ENCODE data around the gene ADARB1.

Gene ADARB1

DNA sequence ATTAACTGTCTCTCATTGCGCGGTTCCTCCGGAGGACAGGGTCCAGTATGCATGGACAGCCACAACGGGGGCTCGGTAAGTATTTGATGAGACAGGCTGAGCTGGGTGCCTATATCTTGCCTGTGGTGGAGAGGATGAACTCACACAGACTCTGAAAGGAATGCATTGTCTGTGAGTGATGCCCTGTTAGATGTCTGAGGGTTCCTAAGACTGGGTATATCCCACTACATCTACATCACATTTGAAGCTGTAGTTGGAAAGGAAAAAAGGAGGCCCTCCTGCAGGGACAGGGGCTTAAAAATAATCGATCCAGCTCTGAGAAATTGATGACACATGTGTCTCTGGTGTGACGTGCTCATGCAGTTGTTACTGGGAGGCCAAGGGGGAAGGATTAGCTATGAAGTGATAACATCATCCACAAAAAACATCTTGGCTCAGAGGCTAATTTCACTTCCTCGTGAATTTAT is 1.9 kb downstream of the ADARB1 start:
- peak in 1 of 2 experiments; percentile 44 for DNase-seq

DNA sequence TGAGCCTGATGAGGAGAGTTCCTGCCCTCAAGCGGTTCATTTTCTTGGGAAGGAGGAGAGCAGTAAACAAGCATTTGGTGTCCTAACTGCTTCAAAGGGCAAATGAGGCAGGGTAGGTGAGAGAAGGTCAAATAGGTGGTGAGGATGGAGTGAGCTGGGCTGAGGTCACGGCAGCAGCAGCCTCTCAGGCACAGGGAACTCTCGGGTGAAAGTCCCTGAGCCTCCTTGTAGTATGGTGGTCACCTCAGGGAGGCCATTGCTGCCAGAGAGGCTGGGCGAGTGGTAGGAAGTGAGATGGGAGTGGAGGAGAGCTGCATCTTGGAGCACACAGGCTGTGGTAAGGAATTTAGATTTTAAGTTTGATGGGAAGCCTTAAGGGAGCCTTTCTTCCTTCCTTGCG is 4.0 kb downstream of the ADARB1 start:
- no peak for DNase-seq

DNA sequence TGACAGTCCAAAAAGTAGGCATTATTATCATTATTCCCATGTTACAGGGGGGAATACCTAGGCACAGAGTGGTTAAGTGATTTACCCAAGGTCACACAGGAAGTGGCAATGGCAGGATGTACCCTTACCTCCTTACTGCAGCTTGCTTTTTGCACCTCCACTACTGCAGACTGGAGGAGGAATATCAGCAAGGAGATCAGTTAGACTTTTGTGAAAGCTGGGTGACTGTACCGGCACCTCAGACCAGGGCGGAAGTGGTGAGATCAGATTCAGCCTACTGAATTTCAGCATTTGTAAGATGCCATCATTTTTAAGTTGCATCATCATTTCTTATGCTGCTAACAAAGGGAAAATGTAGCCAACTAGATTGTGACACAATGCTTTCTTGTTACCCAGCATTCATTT is 4.5 kb downstream of the ADARB1 start:
- DNase-seq: peak; percentile 70 to 76

DNA sequence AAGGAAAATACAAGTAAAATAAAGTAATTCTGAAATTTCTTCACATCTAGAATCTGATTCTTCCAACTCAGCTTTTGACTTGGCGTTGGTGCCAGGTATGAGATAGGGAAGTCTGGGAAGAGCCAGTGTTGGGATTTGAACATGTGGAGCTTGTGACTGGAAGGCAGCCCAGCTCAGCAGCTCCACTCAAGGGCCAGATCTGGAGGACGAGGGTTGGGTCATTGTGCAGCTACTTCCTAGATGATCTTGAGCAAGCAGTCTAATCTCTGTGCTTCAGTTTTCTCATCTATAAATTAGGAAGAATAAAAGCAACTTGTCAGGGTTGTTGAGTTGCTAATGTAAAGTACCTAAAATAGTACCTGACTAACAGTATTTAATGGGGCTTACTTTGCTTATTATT is 5.0 kb downstream of the ADARB1 start:
- DNase-seq: no peak

DNA sequence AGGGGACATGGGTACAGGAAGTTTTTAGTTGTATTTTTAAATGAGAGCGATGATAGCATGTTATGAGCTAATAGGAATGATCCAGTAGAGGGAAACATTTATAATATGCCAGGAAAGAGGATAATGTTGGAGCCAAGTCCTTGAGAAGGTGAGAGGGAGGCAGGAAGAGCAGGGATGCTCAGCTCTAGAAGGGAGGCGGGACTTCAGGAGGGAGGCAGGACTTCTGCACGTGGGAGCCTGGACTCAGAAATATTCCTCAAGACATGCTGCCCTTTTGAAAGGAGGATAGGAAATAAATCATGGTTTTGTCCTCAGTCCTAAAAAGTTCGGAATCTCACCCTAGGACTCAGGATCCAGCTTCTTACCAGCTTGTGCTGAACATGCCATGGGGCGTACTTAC is 5.9 kb downstream of the ADARB1 start:
- no peak for DNase-seq

DNA sequence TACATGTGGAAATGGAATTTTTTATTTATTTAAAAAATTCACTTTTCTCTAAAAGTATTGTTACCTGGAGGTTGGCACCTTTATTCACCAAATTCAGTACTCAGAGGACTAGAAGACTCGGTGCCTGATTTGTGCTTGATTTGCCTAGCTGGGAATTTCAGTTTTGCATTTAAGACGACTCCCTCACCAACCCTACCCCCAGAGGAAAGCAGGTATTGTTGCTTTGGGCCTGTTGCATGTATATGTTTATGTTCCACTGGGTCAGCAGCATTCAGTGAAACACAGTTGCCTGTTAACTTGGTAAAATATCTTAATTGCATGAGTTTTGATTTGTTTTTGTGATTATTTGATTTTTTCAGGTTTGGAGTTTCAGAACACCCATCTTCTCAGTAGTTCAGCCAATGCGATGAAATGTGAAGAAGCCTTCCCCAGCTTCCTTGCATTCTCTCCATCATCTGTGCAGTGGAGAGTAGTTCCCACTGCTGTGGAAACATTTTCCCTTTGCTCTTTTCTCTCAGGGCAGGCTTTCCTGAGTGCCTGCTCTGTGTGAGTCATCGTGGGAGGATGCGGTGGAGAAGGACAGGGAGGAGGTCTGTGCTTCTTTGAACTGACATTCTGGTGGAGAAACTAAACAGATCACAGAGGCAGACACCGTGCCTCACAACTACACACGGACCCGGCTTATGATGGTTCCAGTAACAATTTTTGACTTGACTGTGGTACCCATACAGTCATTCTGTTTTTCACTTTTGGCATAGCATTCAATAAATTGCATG is 6.4 kb downstream of the ADARB1 start:
- DNase-seq: peak; percentile 53 to 58

DNA sequence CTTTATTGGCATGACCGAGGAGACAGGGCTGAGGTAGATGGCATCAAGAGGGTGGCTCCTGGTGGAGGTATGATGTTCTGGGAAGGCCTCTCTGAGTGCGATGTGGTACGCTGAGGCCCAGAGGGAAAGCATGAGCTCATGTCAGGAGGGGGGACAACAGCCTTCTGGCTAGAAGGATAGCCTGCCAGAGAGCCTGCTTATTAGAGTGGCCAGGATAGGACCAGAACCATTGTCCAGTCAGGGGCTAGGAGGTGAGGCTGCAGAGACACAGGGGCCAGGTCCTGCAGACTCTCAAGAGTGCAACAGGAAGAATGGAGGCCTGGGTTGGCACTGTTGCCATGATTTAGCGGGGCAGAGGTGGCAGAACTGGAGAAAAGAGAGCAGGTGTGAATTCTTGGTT is 7.3 kb downstream of the ADARB1 start:
- DNase-seq: no peak

DNA sequence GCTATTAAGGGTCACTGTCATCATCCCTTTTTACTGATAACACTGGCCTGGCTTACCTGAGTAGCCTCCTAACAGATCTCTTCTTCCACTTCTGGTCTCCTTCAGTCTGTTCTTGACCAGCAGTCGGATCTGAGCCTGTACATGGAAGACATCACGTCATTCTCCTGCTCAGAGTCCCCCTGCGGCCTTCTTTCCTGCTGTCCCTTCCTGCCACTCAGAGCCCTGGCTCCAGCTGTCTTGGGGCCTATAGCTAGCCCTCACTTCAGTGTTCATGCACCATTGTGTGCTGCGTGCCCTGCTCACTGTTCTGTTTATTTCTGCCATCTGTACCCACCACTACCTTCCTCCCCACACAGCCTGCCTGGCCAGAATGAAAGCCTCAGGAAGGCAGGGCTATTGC is 8.4 kb downstream of the ADARB1 start:
- peak in 1 of 2 experiments; percentile 8 for DNase-seq

DNA sequence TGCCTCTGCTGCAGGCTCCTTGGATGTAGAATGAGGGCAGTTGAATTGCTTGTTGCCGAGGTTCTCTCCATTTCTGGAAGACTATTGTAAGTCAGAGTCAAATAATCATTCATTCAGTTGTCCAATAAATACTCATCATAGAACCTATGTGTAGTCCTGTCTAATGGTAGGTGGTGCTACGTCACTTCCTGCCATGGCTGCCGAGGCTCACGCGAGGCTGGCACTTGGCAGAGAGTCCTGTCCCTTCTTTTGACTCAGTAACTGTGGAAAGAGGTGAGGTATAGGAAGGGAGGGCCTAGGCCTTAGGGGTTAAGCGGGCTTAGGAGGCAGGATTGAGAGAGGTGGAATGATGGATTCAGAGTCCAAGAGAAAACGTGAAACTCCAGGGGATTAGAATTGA is 9.7 kb downstream of the ADARB1 start:
- DNase-seq: peak in 1 of 2 experiments; percentile 37

DNA sequence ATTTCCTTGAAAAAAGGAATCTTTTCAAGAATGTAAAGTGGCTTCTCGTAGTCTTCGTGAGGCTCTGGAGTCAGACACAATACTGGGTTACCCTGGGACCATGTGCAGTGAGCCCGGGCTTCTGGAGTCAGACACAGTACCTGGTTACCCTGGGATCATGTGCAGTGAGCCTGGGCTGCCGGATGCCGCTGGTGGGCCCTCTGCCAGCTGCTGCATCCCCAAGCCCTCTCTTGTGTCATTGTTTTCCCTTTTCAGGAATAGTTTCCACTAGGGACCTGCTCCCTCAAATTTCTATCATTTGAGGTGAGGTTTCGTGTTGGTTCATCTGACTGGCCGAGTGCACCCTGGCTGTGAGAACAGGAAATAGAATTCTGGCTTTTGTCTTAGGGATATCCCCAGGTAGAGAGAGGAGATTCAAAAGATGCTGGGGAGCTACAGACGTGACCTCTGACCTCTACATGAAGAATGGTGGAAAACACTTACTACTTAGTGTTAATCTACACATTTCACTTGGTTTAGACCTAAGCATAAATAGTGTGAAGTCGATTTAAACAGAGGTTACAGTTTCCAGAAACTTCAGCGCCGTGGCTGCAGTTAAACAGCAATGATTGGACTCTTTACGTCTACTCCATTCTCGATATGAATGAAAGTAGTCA is 10.6 kb downstream of the ADARB1 start:
- DNase-seq: no peak

DNA sequence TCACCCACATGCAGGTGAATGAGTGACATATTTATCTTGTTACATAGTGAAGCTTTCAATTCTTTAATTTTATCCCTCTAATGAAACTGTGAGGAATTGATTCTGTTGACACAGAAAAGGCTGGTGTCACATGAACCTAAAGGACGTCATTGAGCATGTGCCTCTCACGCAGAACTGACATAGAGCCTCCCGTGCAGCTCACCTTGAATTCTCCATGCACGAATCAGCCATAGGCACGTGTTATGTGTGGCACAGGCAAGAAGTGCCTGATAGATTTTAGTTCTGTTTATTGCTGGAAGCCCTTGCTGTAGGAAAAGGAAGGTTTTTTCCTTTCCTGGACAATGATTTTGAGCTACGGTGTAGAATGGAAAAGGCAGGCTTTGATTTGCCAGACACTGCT is 11.3 kb downstream of the ADARB1 start:
- DNase-seq: no peak

DNA sequence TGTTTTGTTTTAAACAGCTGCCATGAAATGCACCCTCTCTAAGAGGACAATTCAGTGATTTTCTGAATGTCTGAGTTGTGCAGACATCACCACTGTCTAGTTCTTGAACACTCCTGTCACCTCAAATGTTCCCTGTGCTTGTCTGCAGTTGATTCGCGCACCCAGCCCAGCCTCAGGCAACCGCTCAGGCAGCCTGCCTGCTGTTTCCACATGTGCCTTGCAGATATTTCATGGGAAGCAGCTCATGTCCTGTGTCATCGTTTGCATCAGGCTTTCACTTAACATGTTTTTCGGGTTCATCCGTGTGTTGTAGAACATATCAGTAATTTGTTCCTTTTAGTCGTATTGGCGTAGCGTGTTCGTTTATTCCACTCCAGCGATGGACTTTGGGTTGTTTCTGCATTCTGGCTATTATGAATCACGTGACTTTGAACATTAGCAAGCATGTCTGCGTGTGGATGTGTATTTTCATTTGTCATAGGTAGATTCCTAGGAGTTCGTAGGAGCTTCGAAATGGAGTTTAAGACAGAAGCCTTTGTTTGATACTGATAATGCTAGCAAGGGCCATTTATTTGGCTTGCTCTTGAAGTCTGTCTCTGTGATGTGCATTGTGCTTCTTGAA is 12.1 kb downstream of the ADARB1 start:
- DNase-seq: no peak

DNA sequence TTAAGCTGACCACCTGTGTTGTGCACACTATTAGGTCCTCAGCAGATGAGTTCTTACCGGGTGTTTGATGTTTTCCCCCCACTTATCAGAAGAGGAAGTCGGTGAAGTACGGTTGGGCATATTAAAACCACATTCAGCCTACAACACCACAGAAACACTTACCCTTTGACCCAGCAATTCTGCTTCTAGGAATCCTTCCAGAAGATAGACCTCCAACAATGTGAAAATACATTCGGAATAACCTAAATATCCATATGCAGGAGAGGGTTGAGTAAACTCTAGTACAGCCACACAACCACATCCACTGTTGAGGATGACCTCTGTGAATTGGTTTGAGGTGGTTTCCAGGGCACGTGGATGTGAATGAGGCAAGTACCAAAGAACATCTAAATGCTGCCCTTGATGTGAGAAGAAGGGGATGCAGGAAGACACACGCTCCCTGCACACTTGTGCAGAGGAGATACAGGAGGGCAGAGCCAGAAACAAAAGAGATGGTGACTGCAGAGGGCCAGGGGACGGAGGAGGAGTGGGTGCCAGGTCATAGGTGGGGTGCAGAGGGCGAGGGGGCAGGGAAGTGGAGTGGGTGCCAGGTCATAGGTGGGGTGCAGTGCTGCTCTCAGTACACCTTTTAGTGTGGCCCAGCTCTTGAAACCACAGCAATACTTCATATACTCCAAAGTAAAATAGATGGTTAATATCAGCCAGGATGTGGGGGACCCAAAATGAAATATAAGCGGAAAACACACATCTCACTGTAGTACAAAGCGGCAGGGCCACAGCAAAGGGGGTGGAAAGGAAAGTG is 12.8 kb downstream of the ADARB1 start:
- DNase-seq: peak in 1 of 2 experiments; percentile 31

DNA sequence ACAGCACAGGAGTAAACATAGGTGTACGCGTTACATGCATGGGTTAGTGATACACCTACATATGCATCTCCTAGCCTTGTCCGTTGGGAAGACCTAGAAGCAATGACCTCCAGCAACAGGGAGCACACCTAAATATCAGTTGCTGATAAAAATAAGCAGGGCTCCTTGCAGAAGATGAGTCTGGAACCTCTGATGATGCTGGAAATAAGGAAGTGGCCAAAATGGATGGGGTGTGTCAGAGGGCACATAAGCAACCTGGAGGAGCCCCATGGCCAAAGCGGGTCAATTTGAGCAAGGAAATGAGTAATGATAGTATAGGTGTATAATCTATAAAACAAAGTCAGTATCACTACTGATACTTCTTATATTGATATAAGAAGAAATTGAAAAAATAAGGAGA is 13.7 kb downstream of the ADARB1 start:
- DNase-seq: no peak

DNA sequence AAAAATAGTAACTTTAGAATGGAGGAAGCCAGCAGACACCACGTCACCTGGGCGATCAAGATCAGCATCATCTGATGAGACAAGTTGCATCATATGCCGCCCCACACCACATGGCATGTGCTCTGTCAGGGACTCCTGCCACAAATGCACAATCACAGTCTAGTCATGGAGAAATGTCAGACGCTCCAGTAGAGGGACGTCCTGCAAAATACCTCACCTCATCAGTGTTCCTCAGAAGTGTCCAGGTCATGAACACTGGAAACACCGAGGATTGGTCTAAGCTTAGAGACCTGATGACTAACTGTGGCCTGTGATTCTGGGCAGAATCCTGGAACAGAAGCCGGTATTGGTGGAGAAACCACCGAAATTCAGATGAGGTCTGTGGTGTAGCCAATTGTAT is 14.3 kb downstream of the ADARB1 start:
- DNase-seq: peak in 1 of 2 experiments; percentile 41

DNA sequence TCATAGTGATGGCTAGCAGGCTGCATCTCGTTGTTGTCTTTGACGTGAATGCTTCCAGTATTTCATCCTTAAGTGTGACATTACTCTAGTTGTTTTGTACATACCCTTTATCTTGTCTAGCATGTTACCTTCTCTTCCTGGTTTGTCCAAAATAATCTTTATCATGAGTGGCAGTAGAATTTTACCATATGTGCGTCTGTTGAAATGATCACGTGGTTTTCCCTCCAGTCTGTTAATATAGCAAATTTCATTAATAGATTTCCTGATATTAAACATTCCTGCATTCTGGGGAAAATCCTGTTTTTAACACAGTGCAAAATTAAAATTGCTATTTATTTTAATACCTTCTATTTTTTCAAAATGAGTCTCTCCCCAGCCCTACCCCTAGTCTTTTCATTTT is 15.6 kb downstream of the ADARB1 start:
- DNase-seq: no peak

DNA sequence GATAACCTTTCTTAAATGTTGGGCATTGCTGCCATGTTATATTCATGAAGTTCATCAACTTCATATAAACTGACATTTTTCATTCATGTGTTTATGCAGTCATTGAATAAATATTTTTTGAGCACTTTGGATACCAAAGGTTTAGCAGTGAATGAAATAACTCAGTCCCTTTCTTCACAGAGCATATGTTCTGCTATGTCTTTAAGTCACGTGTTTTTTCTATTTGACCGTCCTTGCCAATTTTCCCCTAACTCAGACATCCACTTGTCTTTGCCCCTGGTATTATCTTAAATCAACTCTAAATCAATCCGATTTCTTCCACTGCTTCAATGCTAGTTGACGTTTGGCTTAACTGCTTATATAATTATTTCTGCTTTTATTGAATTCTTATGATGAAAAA is 16.6 kb downstream of the ADARB1 start:
- no peak for DNase-seq

DNA sequence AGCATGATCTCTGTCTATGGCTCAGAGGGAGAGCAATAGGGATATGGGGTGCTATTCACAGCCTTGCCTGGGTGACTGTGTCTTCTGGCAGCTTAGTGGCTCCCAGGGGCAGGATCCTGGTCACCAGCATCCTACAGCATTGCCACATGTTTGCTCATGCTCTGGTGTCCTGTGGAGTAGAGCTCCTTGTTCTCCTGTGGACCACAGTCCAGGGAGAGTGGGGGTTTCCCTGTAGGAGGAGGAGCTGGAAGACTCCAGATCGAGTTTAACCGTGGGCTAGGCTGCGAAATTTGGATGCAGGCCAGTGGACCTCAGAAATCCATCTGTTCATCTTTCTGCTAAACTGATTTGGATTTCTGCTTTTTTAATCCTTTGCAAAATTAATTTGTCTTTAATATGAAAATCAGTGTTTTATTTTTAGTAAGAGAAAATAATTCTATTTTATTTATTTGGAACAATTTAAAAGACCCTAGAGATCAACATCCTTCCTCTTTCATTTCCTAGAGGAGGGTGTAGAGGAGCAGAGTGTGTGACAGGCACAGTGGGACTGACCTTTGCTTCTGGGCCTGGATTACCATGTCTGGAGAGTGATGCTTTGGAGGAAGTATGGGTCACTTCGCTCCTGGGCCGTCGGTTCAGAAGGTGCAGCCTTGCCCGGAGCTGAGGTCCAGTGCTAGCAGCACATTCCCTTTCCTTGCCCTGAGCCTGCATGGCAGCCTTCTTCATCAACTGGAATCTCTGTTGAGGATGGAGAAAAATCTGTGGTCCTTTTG is 17.4 kb downstream of the ADARB1 start:
- no peak for DNase-seq

DNA sequence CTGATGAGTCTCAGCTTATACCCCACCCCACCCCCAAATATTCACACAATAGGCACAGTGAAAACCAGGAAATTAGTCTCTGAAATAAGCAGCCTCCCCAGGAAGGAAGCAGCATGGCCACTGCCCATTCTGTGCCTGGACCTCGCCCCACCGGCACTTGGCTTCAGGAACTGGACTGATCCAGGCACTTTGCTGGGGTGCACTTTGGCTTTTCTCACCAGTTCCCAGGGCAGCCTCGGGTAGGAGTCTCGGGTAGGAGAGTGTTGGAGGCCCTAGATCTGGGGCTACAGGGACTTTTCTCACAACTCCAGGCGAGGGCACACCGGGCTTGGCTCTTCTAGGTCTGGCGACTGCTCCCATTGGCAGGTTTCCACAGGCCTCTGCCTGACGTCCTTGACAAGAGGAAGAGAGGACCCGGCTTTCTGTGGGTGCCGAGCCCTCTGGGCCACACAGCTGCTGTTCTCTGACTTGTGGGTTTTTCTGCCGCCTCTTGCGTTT is 18.7 kb downstream of the ADARB1 start:
- no peak for DNase-seq

DNA sequence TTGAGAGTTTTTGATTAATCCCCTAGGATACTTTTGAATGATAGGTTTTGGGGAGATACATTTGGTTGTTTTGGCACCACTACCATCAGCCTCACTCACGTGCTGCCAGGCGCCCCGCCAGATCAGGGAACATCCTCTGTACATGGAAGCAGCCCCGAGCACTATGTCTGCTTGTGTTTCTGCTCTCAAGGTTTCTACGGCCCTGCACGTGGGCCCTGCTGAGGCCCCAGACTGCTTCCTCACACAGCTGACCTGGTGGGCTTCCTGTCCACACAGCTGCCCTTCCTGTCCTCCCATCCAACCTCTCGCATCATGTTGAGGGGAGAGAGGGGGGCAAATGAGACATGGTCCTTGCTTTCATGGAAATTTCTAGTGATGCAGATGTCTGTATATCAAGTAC is 20.0 kb downstream of the ADARB1 start:
- DNase-seq: no peak

DNA sequence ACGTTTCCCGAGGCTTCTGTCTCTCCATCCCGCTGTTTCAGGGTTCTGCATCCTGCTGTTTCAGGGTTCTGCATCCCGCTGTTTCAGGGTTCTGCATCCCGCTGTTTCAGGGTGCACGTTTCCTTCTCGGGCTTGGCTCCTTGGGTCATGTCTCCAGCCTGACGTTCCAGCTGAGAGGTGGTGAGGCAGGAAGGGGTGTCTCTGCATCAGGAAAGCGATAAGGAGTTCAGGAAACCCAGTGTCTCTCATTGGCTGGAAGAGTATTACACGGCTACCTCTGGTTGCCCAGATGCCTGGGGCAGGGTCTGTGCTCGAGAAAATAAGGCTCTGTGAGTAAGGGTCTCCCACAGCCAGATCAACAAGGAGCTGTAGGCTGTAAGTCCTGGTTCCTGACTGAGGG is 21.1 kb downstream of the ADARB1 start:
- DNase-seq: no peak

DNA sequence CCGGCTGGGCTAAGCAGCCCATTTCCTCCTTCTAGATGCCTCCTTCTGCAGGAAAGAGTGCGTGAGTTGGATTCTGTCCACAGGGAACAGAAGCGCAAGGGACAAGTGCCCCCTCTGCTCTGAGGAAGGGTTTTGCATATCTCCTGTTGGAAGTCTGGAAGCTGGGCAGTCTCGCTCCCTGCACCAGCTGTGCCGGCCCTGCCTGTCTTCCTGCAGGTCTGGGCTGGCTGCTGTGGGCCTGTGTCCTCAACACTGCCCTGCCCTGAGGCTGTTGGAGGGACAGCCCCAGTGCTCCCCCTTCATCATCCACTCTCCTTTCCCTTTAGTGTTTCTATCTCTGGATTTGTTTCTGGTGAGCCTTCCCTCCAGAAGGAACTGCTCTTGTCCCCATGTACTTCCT is 21.8 kb downstream of the ADARB1 start:
- no peak for DNase-seq
